ENCODE results near the gene HES4.

GRCh38 chr1:978835-979743, 20.8 kb downstream of the HES4 start:
- TF ChIP-seq CTCF (IDR thresholded peaks at IDR 0.05; ENCODE audit: low read length) (no peak), EZH2 (IDR thresholded peaks at IDR 0.05; ENCODE audit: borderline replicate concordance, low read length) (no peak)

Data from OCI-LY1 (cell line).